Neural cell (in vitro differentiated cells): ENCODE measurements around the gene SND1. TPM values are rescaled to one million over a fixed set of nuclear protein-coding genes. Genes with fewer than 3 reads are reported as not detected.

Experiments
- H2AFZ ChIP-seq: fragments of 200-600, 300-800 bp; sonication (generic), shearing (Covaris generic); 2 replicates; pipeline ENCODE4 v1.6.0; 2014; ENCODE audit warnings: low read depth, mild to moderate bottlenecking, antibody characterized with exemption, low read length, moderate library complexity
- H3F3A ChIP-seq: fragments of 200-600 bp; shearing (Covaris generic); 2 replicates; pipeline ENCODE4 v1.6.1; 2016; ENCODE audit warnings: mild to moderate bottlenecking, moderate library complexity, mixed read lengths, antibody characterized with exemption, low read length; ENCODE audit not compliant: insufficient read depth, poor library complexity, severe bottlenecking
- H3K27ac ChIP-seq: fragments of 200-600, 300-800 bp; sonication (generic), shearing (Covaris generic); 2 replicates; pipeline ENCODE4 v1.5.1; 2014; ENCODE audit warnings: mild to moderate bottlenecking, low read length, moderate library complexity
- H3K27me3 ChIP-seq: fragments of 300-800, 200-600 bp; sonication (generic), shearing (Covaris generic); 2 replicates; pipeline ENCODE4 v1.6.0; 2014; ENCODE audit warnings: mild to moderate bottlenecking, low read depth, low read length, moderate library complexity; ENCODE audit not compliant: insufficient read depth
- H3K36me3 ChIP-seq: fragments of 300-800, 200-600 bp; sonication (generic), shearing (Covaris generic); 2 replicates; pipeline ENCODE4 v1.5.1; 2014; ENCODE audit warnings: mild to moderate bottlenecking, antibody characterized with exemption, low read length, moderate library complexity; ENCODE audit not compliant: insufficient read depth
- H3K4me2 ChIP-seq: fragments of 300-800, 200-600 bp; sonication (generic), shearing (Covaris generic); 2 replicates; pipeline ENCODE4 v1.6.0; 2014; ENCODE audit warnings: mild to moderate bottlenecking, low read length
- H3K4me3 ChIP-seq: fragments of 300-800, 200-600 bp; sonication (generic), shearing (Covaris generic); 2 replicates; pipeline ENCODE4 v1.5.1; 2014; ENCODE audit warnings: mild to moderate bottlenecking, low read length, moderate library complexity
- H3K79me2 ChIP-seq: fragments of 200-600 bp; shearing (Covaris generic); replicated peaks from 2 replicates; pipeline ENCODE4 v1.6.0; 2014; ENCODE audit warnings: mild to moderate bottlenecking, low read length, moderate library complexity; ENCODE audit not compliant: insufficient read depth
- H3K9ac ChIP-seq: fragments of 300-800, 200-600 bp; sonication (generic), shearing (Covaris generic); 2 replicates; pipeline ENCODE4 v1.6.1; 2016; ENCODE audit warnings: mild to moderate bottlenecking, low read length, mixed read lengths
- H3K9me2 ChIP-seq: fragments of 200-600 bp; shearing (Covaris generic); 2 replicates; pipeline ENCODE4 v1.6.1; 2016; ENCODE audit warnings: mild to moderate bottlenecking, low read length, mixed read lengths; ENCODE audit not compliant: insufficient read depth
- H3K9me3 ChIP-seq: fragments of 200-600, 300-800 bp; sonication (generic), shearing (Covaris generic); 2 replicates; pipeline ENCODE4 v1.6.1; 2016; ENCODE audit warnings: mild to moderate bottlenecking, mixed run types, low read length, moderate library complexity, mixed read lengths
- H4K20me1 ChIP-seq: fragments of 200-600 bp; shearing (Covaris generic); 2 replicates; pipeline ENCODE4 v1.6.1; 2016; ENCODE audit warnings: mild to moderate bottlenecking, mixed run types; ENCODE audit not compliant: insufficient read depth
- EP300 ChIP-seq: fragments of 450-650 bp; conservative IDR thresholded peaks from 2 replicates; pipeline ENCODE4 v1.6.1; 2014; ENCODE audit warnings: antibody characterized with exemption, mild to moderate bottlenecking, moderate library complexity; ENCODE audit not compliant: poor library complexity, severe bottlenecking
- EZH2 ChIP-seq: fragments of 200-600, 300-800 bp; shearing (Covaris generic), sonication (generic); IDR thresholded peaks from 2 replicates; pipeline ENCODE4 v1.6.1; 2014; ENCODE audit warnings: antibody characterized with exemption, low read length, borderline replicate concordance, mild to moderate bottlenecking; ENCODE audit not compliant: insufficient read depth, poor library complexity, severe bottlenecking
- MXI1 ChIP-seq: fragments of 450-650 bp; conservative IDR thresholded peaks from 2 replicates; pipeline ENCODE4 v1.6.1; 2014; ENCODE audit warnings: antibody characterized with exemption, mild to moderate bottlenecking; ENCODE audit not compliant: poor library complexity, severe bottlenecking
- POLR2AphosphoS5 ChIP-seq: IDR thresholded peaks from 2 replicates; pipeline ENCODE4 v1.6.1; 2012
- RAD21 ChIP-seq: fragments of 450-650 bp; conservative IDR thresholded peaks from 2 replicates; pipeline ENCODE4 v1.6.1; 2014; ENCODE audit warnings: antibody characterized with exemption, mild to moderate bottlenecking, moderate library complexity
- SMC3 ChIP-seq: fragments of 450-650 bp; conservative IDR thresholded peaks from 2 replicates; pipeline ENCODE4 v1.6.1; 2014; ENCODE audit warnings: antibody characterized with exemption, mild to moderate bottlenecking, moderate library complexity; ENCODE audit not compliant: poor library complexity
- TAF1 ChIP-seq: IDR thresholded peaks from 2 replicates; pipeline ENCODE4 v1.6.1; 2012; ENCODE audit warnings: low read depth
- polyA plus RNA-seq: library from polyadenylated mRNA; depleted of rRNA; stranded (reverse); fragments of >200 nt; gene quantifications from 2 replicates; pipeline ENCODE4 v1.2.3, GENCODE V29; 2014
- TF ChIP-seq, protein P1 (sequence below): IDR thresholded peaks from 2 replicates; pipeline ENCODE4 v1.6.1; 2012; ENCODE audit warnings: borderline replicate concordance
- TF ChIP-seq, protein P2 (sequence below): fragments of 450-650 bp; IDR thresholded peaks from 2 replicates; pipeline ENCODE4 v1.5.1; 2014; ENCODE audit warnings: antibody characterized with exemption, mild to moderate bottlenecking, moderate library complexity; ENCODE audit not compliant: poor library complexity, severe bottlenecking

The SND1 gene
- polyA plus RNA-seq, 1 donor from 2014 or later, result 37.4 TPM

DNA sequence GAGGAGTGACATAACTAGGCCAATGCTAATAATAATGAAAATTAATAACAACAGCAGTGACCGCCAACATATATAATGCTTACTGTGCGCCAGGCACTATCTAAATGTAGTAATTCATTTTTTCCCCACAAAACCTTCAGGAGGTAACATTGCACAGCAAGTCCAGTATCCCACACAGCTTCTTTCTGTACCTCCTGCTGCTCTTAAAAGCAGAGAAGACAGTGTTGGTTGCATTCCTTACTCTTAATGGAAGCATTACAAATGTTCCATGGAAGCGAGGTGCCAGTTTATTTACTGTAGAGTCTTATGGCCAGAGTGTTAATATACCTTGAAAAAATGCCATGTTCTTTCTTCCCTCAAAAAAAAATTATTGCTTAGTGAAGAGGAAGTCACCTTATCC is 211.1 kb downstream of the SND1 start:
- Histone ChIP-seq H3K36me3 (no peaks in the 10 kb centered on the region), H3K79me2 (no peaks in the 10 kb centered on the region), H3F3A (no peaks in the 10 kb centered on the region), H3K4me2 (no peak overlapping the region), H3K9me2 (no peaks in the 10 kb centered on the region), H3K27ac (no peak overlapping the region), H3K27me3 (no peaks in the 10 kb centered on the region), H4K20me1 (no peaks in the 10 kb centered on the region), H2AFZ (no peak overlapping the region), H3K9me3 (no peaks in the 10 kb centered on the region), H3K9ac (no peak overlapping the region), H3K4me3 (no peak overlapping the region)
- no peak for TF ChIP-seq MXI1
- TF ChIP-seq EZH2, result no peak
- no peak for TF ChIP-seq EP300
- TF ChIP-seq POLR2AphosphoS5, result peak; percentile 58
- no peak for TF ChIP-seq SMC3
- TF ChIP-seq TAF1, result no peak
- TF ChIP-seq RAD21, result no peak
- TF ChIP-seq, protein P1, sequence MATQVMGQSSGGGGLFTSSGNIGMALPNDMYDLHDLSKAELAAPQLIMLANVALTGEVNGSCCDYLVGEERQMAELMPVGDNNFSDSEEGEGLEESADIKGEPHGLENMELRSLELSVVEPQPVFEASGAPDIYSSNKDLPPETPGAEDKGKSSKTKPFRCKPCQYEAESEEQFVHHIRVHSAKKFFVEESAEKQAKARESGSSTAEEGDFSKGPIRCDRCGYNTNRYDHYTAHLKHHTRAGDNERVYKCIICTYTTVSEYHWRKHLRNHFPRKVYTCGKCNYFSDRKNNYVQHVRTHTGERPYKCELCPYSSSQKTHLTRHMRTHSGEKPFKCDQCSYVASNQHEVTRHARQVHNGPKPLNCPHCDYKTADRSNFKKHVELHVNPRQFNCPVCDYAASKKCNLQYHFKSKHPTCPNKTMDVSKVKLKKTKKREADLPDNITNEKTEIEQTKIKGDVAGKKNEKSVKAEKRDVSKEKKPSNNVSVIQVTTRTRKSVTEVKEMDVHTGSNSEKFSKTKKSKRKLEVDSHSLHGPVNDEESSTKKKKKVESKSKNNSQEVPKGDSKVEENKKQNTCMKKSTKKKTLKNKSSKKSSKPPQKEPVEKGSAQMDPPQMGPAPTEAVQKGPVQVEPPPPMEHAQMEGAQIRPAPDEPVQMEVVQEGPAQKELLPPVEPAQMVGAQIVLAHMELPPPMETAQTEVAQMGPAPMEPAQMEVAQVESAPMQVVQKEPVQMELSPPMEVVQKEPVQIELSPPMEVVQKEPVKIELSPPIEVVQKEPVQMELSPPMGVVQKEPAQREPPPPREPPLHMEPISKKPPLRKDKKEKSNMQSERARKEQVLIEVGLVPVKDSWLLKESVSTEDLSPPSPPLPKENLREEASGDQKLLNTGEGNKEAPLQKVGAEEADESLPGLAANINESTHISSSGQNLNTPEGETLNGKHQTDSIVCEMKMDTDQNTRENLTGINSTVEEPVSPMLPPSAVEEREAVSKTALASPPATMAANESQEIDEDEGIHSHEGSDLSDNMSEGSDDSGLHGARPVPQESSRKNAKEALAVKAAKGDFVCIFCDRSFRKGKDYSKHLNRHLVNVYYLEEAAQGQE, result no peak
- TF ChIP-seq, protein P2, sequence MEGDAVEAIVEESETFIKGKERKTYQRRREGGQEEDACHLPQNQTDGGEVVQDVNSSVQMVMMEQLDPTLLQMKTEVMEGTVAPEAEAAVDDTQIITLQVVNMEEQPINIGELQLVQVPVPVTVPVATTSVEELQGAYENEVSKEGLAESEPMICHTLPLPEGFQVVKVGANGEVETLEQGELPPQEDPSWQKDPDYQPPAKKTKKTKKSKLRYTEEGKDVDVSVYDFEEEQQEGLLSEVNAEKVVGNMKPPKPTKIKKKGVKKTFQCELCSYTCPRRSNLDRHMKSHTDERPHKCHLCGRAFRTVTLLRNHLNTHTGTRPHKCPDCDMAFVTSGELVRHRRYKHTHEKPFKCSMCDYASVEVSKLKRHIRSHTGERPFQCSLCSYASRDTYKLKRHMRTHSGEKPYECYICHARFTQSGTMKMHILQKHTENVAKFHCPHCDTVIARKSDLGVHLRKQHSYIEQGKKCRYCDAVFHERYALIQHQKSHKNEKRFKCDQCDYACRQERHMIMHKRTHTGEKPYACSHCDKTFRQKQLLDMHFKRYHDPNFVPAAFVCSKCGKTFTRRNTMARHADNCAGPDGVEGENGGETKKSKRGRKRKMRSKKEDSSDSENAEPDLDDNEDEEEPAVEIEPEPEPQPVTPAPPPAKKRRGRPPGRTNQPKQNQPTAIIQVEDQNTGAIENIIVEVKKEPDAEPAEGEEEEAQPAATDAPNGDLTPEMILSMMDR, result no peak

DNA sequence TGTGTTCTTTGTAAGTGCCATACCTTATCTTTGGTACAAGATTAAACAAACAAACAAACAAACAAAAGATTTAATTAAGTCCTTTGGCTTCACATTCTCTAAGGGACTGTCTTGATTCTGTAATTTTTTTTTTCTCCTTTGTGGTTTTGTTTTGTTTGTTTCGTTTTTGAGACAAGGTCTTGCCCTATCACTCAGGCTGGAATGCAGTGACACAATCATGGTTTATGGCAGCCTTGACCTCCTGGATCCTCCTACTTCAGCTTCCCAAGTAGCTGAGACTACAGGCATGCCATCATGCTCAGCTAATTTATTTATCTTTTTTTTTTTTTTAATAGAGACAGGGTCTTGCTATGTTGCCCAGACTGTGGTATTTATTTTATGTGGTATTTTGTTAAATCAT is 213.5 kb downstream of the SND1 start:
- no peak overlapping the region for H3K4me2 ChIP-seq
- H3K4me3 ChIP-seq, result no peak overlapping the region
- no peaks in the 10 kb centered on the region for H3K27me3 ChIP-seq
- H3F3A ChIP-seq, result no peaks in the 10 kb centered on the region
- TF ChIP-seq, protein P1, result no peak
- TF ChIP-seq EZH2 (no peak), RAD21 (no peak), SMC3 (no peak), POLR2AphosphoS5 (no peak), EP300 (no peak), MXI1 (no peak), TAF1 (no peak)
- TF ChIP-seq, protein P2, result no peak
- H4K20me1 ChIP-seq, result no peaks in the 10 kb centered on the region
- no peak overlapping the region for H3K9ac ChIP-seq
- H3K79me2 ChIP-seq, result no peaks in the 10 kb centered on the region
- no peaks in the 10 kb centered on the region for H3K9me2 ChIP-seq
- H3K36me3 ChIP-seq, result no peaks in the 10 kb centered on the region
- no peak overlapping the region for H3K27ac ChIP-seq
- H3K9me3 ChIP-seq, result no peaks in the 10 kb centered on the region
- H2AFZ ChIP-seq, result no peak overlapping the region
